ENCODE data around the gene KBTBD8. TPM values are rescaled to one million over a fixed set of nuclear protein-coding genes. Genes with fewer than 3 reads are reported as not detected.

Gene KBTBD8
- total RNA-seq, 4 donors from 2014 or later: 1.4 to 3.3 (median 2.4) TPM

GRCh38 chr3:66989241-66989640, 8.9 kb upstream of the KBTBD8 start:
- WGBS: 54% methylated on average over 6 of the region's 6 CpGs
- H3K27me3 ChIP-seq: peaks cover 0 to 4% (median 0%) of the 10 kb centered on the region in 4 donors
- H3K4me3 ChIP-seq: no peak overlapping the region
- DNase-seq (ENCODE audit: extremely low spot score): no peak
- H3K27ac ChIP-seq (replicated peaks in 1 of 4): no peak overlapping the region
- no peaks in the 10 kb centered on the region for H3K9me3 ChIP-seq
- no peaks in the 10 kb centered on the region for H3K4me1 ChIP-seq
- TF ChIP-seq POLR2AphosphoS5 (IDR thresholded peaks at IDR 0.05) (no peak), POLR2A (IDR thresholded peaks at IDR 0.05; ENCODE audit: low read depth) (no peak), EP300 (IDR thresholded peaks at IDR 0.05) (no peak), CTCF (IDR thresholded peaks at IDR 0.05) (no peak)
- H3K36me3 ChIP-seq: no peaks in the 10 kb centered on the region
- intact Hi-C loops (cut with DNase I): no loop called here

- Histone ChIP-seq H3K27ac (replicated peaks in 1 of 4) (no peak overlapping the region), H3K9me3 (no peaks in the 10 kb centered on the region), H3K27me3 (peaks cover 0 to 4% (median 0%) of the 10 kb centered on the region in 4 donors), H3K36me3 (no peaks in the 10 kb centered on the region), H3K4me3 (peak overlapping the region in 1 of 4 donors; percentile 10), H3K4me1 (no peaks in the 10 kb centered on the region)
- TF ChIP-seq CTCF (IDR thresholded peaks at IDR 0.05): peak in 1 of 3 experiments; percentile 13
- TF ChIP-seq POLR2AphosphoS5 (IDR thresholded peaks at IDR 0.05): no peak
- WGBS: 82% methylated on average over 7 of the region's 7 CpGs
- intact Hi-C loops (cut with DNase I): no loop called here
- DNase-seq (ENCODE audit: extremely low spot score): no peak
These were observed 8.0 kb upstream of the KBTBD8 start for GRCh38 chr3:66989860-66990696.

GRCh38 chr3:66991459-66991858, 6.6 kb upstream of the KBTBD8 start:
- no peak overlapping the region for H3K4me3 ChIP-seq
- no peak for DNase-seq (ENCODE audit: extremely low spot score)
- H3K36me3 ChIP-seq: no peaks in the 10 kb centered on the region
- H3K27ac ChIP-seq (replicated peaks in 1 of 4): no peak overlapping the region
- H3K27me3 ChIP-seq: peaks cover 0 to 4% (median 0%) of the 10 kb centered on the region in 4 donors
- no peaks in the 10 kb centered on the region for H3K4me1 ChIP-seq
- no peaks in the 10 kb centered on the region for H3K9me3 ChIP-seq
- TF ChIP-seq POLR2A (IDR thresholded peaks at IDR 0.05; ENCODE audit: low read depth): no peak
- no peak for TF ChIP-seq POLR2AphosphoS5 (IDR thresholded peaks at IDR 0.05)
- no peak for TF ChIP-seq CTCF (IDR thresholded peaks at IDR 0.05)
- no peak for TF ChIP-seq EP300 (IDR thresholded peaks at IDR 0.05)
- intact Hi-C loops (cut with DNase I): no loop called here
- 80% methylated on average over 1 of the region's 1 CpG for WGBS

GRCh38 chr3:66993082-66993481, 5.0 kb upstream of the KBTBD8 start:
- intact Hi-C loops (cut with DNase I): no loop called here
- WGBS: 83% methylated on average over 3 of the region's 3 CpGs
- Histone ChIP-seq H3K27me3 (peaks cover 0 to 4% (median 0%) of the 10 kb centered on the region in 4 donors), H3K4me3 (no peak overlapping the region), H3K4me1 (peaks cover 3 to 7% (median 5%) of the 10 kb centered on the region in 4 donors), H3K27ac (replicated peaks in 1 of 4) (no peak overlapping the region), H3K9me3 (no peaks in the 10 kb centered on the region), H3K36me3 (no peaks in the 10 kb centered on the region)
- TF ChIP-seq CTCF (IDR thresholded peaks at IDR 0.05): no peak
- TF ChIP-seq EP300 (IDR thresholded peaks at IDR 0.05): no peak
- TF ChIP-seq POLR2AphosphoS5 (IDR thresholded peaks at IDR 0.05): no peak
- TF ChIP-seq POLR2A (IDR thresholded peaks at IDR 0.05; ENCODE audit: low read depth): no peak
- no peak for DNase-seq (ENCODE audit: extremely low spot score)

All from esophagus muscularis mucosa (tissue), 4 donors.